ENCODE data around the gene PRKCA.

DNA sequence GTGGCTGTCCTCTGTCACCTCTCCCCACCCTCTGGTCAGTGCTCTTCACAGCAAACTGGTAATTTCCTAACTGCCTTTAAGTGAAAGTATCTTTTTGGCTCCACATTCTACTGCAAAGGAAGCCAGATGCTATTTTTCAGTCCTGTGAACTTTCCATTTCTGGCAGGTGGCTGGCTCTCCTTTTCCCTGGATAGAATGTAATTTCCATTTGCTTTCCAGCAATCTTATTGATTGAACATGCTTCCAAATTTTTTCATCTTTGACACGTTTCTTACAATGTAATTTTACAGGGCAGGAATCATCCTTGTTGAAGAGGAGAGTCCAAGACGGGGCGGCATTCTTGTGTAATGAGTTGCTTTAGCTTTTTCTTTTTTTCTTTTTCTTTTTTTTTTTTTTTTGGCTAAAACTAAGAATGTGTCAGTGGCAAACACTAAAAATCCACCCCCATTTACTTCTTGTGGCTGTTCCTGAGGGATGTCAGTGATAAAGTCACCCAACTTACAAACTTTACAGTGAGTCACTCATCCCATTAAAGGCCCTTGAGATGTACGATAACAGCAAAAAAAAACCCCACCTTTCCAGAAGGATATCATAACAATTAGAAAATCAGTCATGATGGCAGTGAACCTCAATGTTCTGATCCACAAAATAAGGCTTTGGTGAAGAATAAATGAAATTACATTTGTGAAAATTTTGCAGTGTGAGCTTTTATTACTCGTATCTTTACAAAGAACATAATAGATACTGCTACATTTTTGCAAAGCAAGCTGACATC is 29.4 kb upstream of the PRKCA start:
- TF ChIP-seq, protein P1, sequence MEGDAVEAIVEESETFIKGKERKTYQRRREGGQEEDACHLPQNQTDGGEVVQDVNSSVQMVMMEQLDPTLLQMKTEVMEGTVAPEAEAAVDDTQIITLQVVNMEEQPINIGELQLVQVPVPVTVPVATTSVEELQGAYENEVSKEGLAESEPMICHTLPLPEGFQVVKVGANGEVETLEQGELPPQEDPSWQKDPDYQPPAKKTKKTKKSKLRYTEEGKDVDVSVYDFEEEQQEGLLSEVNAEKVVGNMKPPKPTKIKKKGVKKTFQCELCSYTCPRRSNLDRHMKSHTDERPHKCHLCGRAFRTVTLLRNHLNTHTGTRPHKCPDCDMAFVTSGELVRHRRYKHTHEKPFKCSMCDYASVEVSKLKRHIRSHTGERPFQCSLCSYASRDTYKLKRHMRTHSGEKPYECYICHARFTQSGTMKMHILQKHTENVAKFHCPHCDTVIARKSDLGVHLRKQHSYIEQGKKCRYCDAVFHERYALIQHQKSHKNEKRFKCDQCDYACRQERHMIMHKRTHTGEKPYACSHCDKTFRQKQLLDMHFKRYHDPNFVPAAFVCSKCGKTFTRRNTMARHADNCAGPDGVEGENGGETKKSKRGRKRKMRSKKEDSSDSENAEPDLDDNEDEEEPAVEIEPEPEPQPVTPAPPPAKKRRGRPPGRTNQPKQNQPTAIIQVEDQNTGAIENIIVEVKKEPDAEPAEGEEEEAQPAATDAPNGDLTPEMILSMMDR (IDR thresholded peaks at IDR 0.05), result no peak
- TF ChIP-seq POLR2A (IDR thresholded peaks at IDR 0.05), result no peak

Measured in uterus (tissue), 2 donors.